ENCODE data around the gene C2orf76.

Gene C2orf76

GRCh38 chr2:119337749-119338148 lies 28.9 kb downstream of the C2orf76 start:
- DNase-seq: no peak

- no peak for DNase-seq
Observed at GRCh38 chr2:119333833-119334232, 32.8 kb downstream of the C2orf76 start.

DNA sequence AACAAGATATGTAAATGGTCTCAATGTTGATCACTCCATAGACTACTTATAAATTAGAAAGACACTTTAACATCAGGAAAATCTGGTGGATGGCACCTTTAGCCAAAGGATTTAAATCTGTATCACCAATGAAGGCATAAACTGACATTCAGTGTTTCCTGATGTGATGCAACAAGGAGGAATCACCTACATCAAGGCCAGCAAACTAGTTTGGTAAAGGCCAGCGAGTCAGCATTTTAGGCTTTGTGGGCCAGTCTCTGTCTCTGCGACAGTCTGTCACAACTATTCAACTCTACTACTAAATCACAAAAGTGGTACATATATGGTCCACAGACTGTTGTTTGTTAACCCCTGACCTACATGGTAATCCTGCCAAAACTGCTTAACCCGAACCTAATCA lies 33.3 kb downstream of the C2orf76 start:
- DNase-seq: no peak

- no peak for DNase-seq
Observed at GRCh38 chr2:119332953-119333352, 33.7 kb downstream of the C2orf76 start.

DNA sequence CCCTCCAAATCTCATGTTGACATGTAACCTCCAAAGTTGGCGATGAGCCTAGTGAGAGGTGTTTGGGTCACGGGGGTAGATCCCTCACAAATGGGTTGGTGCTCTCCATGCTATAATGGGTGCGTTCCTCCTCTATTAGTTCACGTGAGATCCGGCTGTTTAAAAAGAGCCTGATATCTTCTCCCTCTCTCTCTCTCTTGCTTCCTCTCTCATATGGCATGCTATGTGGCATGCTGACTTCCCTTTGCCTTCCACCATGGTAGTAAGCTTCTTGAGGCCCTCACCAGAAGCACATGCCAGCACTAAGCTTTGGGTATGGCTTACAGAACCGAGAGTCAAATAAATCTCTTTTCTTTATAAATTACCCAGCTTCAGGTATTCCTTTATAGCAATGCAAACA lies 39.2 kb downstream of the C2orf76 start:
- no peak for DNase-seq

DNA sequence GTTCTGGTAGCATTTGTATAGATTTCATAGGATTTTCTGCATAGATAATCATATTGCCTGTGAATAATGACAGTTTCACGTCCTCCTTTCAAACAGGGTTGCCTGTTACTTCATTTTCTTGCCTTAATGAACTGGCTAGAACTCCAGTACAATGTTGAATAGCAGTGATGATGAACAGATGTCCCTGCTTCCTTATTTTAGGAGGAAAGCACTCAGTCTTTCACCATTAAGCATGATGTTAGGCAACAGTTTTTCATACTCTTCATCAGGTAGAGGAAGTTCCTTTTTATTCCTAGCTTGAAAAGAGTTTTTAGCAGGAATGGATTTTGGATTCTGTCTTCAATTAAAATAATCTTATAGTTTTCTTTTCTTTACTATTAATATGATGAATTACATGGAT lies 39.7 kb downstream of the C2orf76 start:
- no peak for DNase-seq

DNA sequence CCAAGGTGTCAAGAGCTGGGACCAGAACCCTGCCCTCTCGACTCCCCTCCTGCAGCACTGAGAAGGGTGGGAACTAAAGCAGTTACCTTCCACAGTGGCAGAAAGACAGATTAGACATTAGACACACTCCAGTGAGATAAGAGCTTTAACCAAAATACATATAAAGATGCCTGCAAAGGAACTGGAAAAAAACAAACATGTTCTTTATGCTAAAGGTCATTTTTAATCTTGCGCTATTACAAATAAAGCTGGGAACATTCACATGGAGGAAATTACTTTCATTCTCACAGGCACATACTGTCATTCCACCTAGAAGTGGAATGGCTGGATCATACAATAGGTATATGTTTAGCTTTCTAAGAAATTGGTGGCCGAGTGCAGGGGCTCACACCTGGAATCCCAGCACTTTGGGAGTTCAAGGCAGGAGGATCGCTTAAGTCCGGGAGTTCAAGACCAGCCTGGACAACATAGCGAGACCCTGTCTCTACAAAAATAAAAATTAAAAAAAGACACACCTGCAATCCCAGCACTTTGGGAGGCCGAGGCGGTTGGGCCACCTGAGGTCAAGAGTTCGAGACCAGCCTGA lies 41.9 kb downstream of the C2orf76 start:
- DNase-seq: no peak

- no peak for DNase-seq
Observed at GRCh38 chr2:119323459-119323858, 43.2 kb downstream of the C2orf76 start.

GRCh38 chr2:119319593-119319992 lies 47.0 kb downstream of the C2orf76 start:
- no peak for DNase-seq

DNA sequence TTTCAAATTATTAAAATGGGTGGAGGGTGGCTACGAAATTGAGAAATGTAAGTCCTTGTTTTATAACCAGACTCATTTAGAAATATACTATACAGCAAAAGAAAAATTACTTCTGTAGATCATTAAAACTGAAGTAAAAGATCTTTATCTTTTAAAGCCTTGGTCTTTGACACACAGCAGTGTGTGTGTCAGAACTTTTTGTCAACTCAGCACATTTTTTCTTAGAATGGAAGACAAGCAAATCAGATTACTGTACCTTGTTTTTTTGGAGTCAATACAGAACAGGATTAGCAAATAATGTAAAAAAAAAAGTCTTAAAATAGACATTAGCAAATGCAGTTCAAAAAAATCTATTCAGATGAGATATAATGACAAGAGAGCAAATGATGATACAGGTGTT lies 49.1 kb downstream of the C2orf76 start:
- no peak for DNase-seq

GRCh38 chr2:119316066-119316465 lies 50.6 kb downstream of the C2orf76 start:
- DNase-seq: no peak

DNA sequence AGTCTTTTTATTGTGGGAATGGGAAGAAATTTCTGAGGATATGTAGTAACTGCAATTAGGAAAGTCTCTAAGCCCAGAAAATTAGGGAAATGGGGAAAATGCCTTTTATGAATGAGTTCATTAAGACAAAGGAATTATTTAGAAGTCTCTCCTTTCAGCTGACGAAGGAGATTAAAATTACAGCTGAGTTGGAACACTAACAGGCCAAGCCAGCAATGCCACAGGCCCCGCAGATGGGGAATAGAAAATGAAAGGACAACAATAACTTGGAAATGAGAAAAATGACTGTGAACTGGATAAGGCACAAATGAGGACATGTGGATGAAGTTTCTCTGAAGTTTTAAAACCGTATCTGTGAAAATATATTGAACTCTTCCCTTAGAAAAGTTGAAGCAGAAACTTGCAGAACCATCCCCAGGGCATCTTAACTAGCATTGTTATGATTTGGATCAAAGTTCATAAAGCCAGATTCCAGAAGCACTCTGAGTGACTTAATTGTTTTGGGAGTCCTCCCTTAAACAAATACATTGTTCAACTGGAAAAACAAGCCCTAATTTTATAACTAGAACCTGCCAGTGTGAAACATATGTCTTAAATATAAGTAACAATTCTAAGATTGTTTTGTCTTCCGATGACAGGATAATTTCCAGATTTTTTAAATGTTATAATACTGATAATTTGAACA lies 51.3 kb downstream of the C2orf76 start:
- no peak for DNase-seq

- DNase-seq: no peak
Observed at GRCh38 chr2:119311831-119312230, 54.8 kb downstream of the C2orf76 start.

DNA sequence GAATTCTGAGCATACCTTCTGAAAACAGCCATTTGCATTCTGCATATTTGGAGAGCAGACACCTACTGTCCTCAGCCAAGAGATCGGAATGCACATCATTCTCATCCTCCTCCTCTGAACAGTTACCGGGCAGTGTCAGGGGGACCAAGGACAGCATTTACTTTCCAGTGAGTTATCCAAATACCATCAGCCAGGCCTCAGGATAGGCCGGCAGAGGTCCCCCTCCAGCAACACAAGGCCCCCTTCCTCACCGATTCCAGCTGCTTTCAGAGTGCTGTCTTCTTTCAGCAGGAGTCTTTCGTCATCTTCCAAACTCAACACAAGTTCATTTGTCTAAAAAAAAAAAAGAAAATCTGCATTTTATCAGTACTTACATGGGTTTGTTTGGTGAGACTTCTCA lies 55.3 kb downstream of the C2orf76 start:
- no peak for DNase-seq

GRCh38 chr2:119308793-119309330 lies 57.8 kb downstream of the C2orf76 start:
- no peak for DNase-seq

GRCh38 chr2:119307419-119308140 lies 59.1 kb downstream of the C2orf76 start:
- DNase-seq: no peak

DNA sequence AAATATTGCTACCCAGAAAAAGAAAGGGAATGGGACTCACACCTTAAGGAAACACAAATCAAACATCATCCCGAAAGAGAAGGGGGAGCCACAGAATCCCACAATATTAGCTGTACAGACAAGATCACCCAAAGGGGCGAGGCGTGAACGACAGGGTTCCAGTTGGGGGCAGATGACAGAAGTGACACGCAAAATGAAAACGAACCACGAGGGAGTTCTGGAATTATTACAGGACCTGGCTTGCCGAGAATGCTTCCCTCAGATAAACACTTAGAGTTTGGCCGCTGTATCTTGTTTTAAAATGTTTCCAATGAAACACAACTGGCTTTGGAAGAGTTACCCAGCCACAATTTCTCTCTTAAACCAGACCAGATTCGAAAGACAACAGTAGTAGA lies 60.4 kb downstream of the C2orf76 start:
- DNase-seq: no peak

GRCh38 chr2:119305497-119306195 lies 61.0 kb downstream of the C2orf76 start:
- DNase-seq: no peak

DNA sequence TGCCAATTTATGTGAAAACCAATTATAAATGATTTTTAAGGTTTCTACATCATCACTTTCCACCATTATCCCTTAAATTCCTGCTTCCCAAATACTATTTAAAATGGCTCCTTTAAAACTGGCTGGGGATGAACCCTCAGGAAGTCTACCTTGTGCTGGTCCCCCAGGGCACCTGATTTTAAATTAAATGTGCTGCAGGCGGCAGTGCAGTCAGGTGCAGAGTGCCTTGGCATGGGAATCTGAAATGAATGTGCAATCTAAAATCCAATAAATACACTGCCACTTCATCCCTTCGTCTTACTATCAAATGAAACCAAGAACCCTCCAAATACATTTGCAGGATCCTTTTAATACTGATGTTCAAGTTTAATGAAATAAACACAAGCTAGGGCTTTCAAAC lies 61.8 kb downstream of the C2orf76 start:
- no peak for DNase-seq

DNA sequence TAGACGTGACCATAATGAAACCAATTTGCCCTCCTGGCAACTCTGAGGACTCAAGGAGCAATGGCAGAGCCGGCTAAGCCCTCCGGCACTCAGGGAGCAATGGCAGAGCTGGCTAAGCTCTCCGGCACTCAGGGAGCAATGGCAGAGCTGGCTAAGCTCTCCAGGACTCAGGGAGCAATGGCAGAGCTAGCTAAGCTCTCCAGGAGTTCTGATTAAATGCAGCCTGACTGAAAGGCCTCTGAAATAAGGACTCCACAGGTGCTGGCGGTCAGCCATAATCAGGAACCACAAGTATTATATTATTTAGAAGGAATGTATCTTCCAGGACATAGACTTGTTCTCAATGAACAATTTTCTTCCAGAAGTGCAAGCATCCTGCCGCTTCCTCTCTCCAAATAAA lies 65.2 kb downstream of the C2orf76 start:
- DNase-seq: no peak

- no peak for DNase-seq
Observed at GRCh38 chr2:119295688-119296375, 70.8 kb downstream of the C2orf76 start.

- DNase-seq: no peak
Observed at GRCh38 chr2:119294671-119295070, 72.0 kb downstream of the C2orf76 start.

GRCh38 chr2:119293900-119294299 lies 72.7 kb downstream of the C2orf76 start:
- DNase-seq: no peak

All from midbrain (tissue), 1 donor.